KMS-11 (cell line): ENCODE measurements around the gene HMGN4.

Source experiments
- H2AFZ ChIP-seq: fragments of 200-600 bp; sonication (generic); 2 replicates; pipeline ENCODE4 v1.6.1; 2016; ENCODE audit warnings: antibody characterized with exemption, mixed run types, low read depth
- H3K27ac ChIP-seq: fragments of 200-600 bp; sonication (generic); 2 replicates; pipeline ENCODE4 v1.6.1; 2016; ENCODE audit warnings: mild to moderate bottlenecking, mixed run types
- H3K27me3 ChIP-seq: fragments of 200-600 bp; sonication (generic); 2 replicates; pipeline ENCODE4 v1.6.1; 2017; ENCODE audit warnings: mild to moderate bottlenecking, low read depth, mixed run types, moderate library complexity; ENCODE audit not compliant: insufficient read depth
- H3K36me3 ChIP-seq: fragments of 200-600 bp; sonication (generic); 2 replicates; pipeline ENCODE4 v1.6.1; 2017; ENCODE audit warnings: mild to moderate bottlenecking, mixed run types; ENCODE audit not compliant: insufficient read depth
- H3K4me1 ChIP-seq: fragments of 200-600 bp; sonication (generic); 2 replicates; pipeline ENCODE4 v1.6.1; 2016; ENCODE audit warnings: mild to moderate bottlenecking, low read depth, mixed run types; ENCODE audit not compliant: poor library complexity, severe bottlenecking
- H3K4me2 ChIP-seq: fragments of 200-600 bp; sonication (generic); 2 replicates; pipeline ENCODE4 v1.7.0; 2016; ENCODE audit warnings: mild to moderate bottlenecking, mixed run types
- H3K4me3 ChIP-seq: fragments of 200-600 bp; sonication (generic); IDR thresholded peaks from 2 replicates; pipeline ENCODE4 v1.6.1; 2017; ENCODE audit warnings: low read depth, low read length, mixed read lengths; ENCODE audit not compliant: insufficient read depth
- H3K79me2 ChIP-seq: fragments of 200-600 bp; sonication (generic); 2 replicates; pipeline ENCODE4 v1.6.1; 2016; ENCODE audit warnings: low read depth, mixed run types; ENCODE audit not compliant: insufficient read depth
- H3K9ac ChIP-seq: fragments of 200-600 bp; sonication (generic); 2 replicates; pipeline ENCODE4 v1.6.1; 2016; ENCODE audit warnings: mild to moderate bottlenecking, mixed run types
- H4K20me1 ChIP-seq: fragments of 200-600 bp; sonication (generic); 2 replicates; pipeline ENCODE4 v1.6.1; 2016; ENCODE audit warnings: mild to moderate bottlenecking, mixed run types; ENCODE audit not compliant: insufficient read depth
- TF ChIP-seq, protein P1 (sequence below): fragments of 200-600 bp; sonication (generic); conservative IDR thresholded peaks from 2 replicates; pipeline ENCODE4 v1.6.1; 2017; ENCODE audit warnings: low read depth, mild to moderate bottlenecking, antibody characterized with exemption, low read length, moderate library complexity, mixed read lengths

HMGN4 gene

DNA sequence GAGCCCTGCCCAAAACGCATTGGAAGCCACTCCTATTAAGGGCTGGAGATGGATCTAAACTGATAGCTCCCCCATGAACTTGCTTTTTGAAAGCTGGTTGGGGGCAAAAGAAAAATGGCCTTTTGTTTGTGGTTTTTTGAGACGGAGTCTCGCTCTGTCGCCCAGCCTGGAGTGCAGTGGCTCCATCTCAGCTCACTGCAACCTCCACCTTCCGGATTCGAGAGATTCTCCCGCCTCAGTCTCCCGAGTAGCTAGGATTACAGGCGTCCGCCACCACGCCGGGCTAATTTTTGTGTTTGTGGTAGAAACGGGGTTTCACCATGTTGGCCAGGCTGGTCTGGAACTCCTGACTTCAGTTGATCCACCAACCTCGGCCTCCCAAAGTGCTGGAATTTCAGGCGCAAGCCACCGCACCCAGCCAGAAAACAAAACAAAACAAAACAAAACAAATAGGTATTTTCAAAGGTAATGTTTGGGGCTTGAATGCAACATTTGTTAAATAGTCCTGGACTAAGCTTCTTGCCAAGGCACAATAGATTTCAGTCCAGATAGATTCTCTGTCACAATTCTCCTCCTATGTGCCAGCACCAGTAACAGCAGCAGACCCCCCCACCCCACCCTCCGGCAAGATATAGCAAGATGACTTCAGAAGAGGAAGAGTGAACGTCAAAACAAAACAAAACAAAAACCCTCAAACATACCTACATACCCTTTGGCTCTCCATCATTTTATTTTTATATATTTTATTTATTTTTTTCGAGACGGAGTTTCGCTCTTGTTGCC, 32.1 kb downstream of the HMGN4 start:
- no peaks in the 10 kb centered on the region for H3K79me2 ChIP-seq
- no peaks in the 10 kb centered on the region for H3K27me3 ChIP-seq
- no peak overlapping the region for H3K27ac ChIP-seq
- peak overlapping the region; percentile 56; the same call in 1 of the 2 replicates for H3K4me2 ChIP-seq
- H3K4me3 ChIP-seq = no peak overlapping the region
- no peaks in the 10 kb centered on the region for H3K36me3 ChIP-seq
- no peak overlapping the region for H2AFZ ChIP-seq
- no peaks in the 10 kb centered on the region for H4K20me1 ChIP-seq
- H3K9ac ChIP-seq = no peak overlapping the region
- TF ChIP-seq, protein P1, sequence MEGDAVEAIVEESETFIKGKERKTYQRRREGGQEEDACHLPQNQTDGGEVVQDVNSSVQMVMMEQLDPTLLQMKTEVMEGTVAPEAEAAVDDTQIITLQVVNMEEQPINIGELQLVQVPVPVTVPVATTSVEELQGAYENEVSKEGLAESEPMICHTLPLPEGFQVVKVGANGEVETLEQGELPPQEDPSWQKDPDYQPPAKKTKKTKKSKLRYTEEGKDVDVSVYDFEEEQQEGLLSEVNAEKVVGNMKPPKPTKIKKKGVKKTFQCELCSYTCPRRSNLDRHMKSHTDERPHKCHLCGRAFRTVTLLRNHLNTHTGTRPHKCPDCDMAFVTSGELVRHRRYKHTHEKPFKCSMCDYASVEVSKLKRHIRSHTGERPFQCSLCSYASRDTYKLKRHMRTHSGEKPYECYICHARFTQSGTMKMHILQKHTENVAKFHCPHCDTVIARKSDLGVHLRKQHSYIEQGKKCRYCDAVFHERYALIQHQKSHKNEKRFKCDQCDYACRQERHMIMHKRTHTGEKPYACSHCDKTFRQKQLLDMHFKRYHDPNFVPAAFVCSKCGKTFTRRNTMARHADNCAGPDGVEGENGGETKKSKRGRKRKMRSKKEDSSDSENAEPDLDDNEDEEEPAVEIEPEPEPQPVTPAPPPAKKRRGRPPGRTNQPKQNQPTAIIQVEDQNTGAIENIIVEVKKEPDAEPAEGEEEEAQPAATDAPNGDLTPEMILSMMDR = no peak
- H3K4me1 ChIP-seq = peaks cover 13% of the 10 kb centered on the region

- TF ChIP-seq, protein P1 = no peak
- Histone ChIP-seq H3K9ac (peak overlapping the region; percentile 21; the same call in 1 of the 2 replicates), H2AFZ (peak overlapping the region; percentile 55), H3K4me1 (peaks cover 13% of the 10 kb centered on the region), H3K4me2 (peak overlapping the region; percentile 52), H3K4me3 (no peak overlapping the region), H4K20me1 (no peaks in the 10 kb centered on the region), H3K27ac (peak overlapping the region; percentile 25; the same call in 1 of the 2 replicates), H3K79me2 (no peaks in the 10 kb centered on the region), H3K36me3 (no peaks in the 10 kb centered on the region), H3K27me3 (no peaks in the 10 kb centered on the region)
Observed at GRCh38 chr6:26571592-26572296, 33.6 kb downstream of the HMGN4 start.

- H3K9ac ChIP-seq = no peak overlapping the region
- no peak overlapping the region for H2AFZ ChIP-seq
- no peaks in the 10 kb centered on the region for H4K20me1 ChIP-seq
- H3K27ac ChIP-seq = no peak overlapping the region
- no peak overlapping the region for H3K4me2 ChIP-seq
- TF ChIP-seq, protein P1 = no peak
- H3K4me1 ChIP-seq = no peaks in the 10 kb centered on the region
- no peaks in the 10 kb centered on the region for H3K36me3 ChIP-seq
- H3K79me2 ChIP-seq = no peaks in the 10 kb centered on the region
- no peaks in the 10 kb centered on the region for H3K27me3 ChIP-seq
- H3K4me3 ChIP-seq = no peak overlapping the region
Observed at GRCh38 chr6:26575494-26575939, 37.4 kb downstream of the HMGN4 start.

- no peaks in the 10 kb centered on the region for H4K20me1 ChIP-seq
- no peaks in the 10 kb centered on the region for H3K79me2 ChIP-seq
- H3K27me3 ChIP-seq = no peaks in the 10 kb centered on the region
- no peak overlapping the region for H3K4me2 ChIP-seq
- no peaks in the 10 kb centered on the region for H3K36me3 ChIP-seq
- H3K4me3 ChIP-seq = no peak overlapping the region
- H3K9ac ChIP-seq = no peak overlapping the region
- TF ChIP-seq, protein P1 = no peak
- H3K4me1 ChIP-seq = no peaks in the 10 kb centered on the region
- H2AFZ ChIP-seq = no peak overlapping the region
- H3K27ac ChIP-seq = no peak overlapping the region
Observed at GRCh38 chr6:26576407-26576843, 38.3 kb downstream of the HMGN4 start.
